Osteoblast (primary cell): Measurements from ENCODE around the gene CARNS1. TPM values are rescaled to one million over a fixed set of nuclear protein-coding genes. Genes with fewer than 3 reads are reported as not detected.

Experiments
- DNase-seq: peaks from one replicate; pipeline ENCODE4 v3.0.0; 2011; ENCODE audit warnings: low spot score, mixed read lengths; ENCODE audit not compliant: insufficient read length; ENCODE audit errors: missing footprints
- H2AFZ ChIP-seq: 2 replicates; pipeline ENCODE4 v1.6.0; 2011; ENCODE audit warnings: mild to moderate bottlenecking, low read length
- H3K27ac ChIP-seq: 2 replicates; pipeline ENCODE4 v1.5.1; 2011; ENCODE audit warnings: mild to moderate bottlenecking, low read depth, low read length, moderate library complexity
- H3K27me3 ChIP-seq: 2 replicates; pipeline ENCODE4 v1.6.0; 2012; ENCODE audit warnings: mild to moderate bottlenecking, control low read depth, inconsistent platforms, low read length, moderate library complexity; ENCODE audit not compliant: insufficient read depth
- H3K36me3 ChIP-seq: 2 replicates; pipeline ENCODE4 v1.5.1; 2011; ENCODE audit warnings: mild to moderate bottlenecking, low read length, control low read depth, moderate library complexity; ENCODE audit not compliant: insufficient read depth
- H3K4me1 ChIP-seq: 2 replicates; pipeline ENCODE4 v1.5.1; 2011; ENCODE audit warnings: mild to moderate bottlenecking, low read length, control low read depth, moderate library complexity; ENCODE audit not compliant: insufficient read depth
- H3K4me2 ChIP-seq: 2 replicates; pipeline ENCODE4 v1.6.0; 2011; ENCODE audit warnings: mild to moderate bottlenecking, low read length; ENCODE audit not compliant: insufficient read depth
- H3K4me3 ChIP-seq: fragments of 200-600 bp; sonication (generic); 3 replicates; pipeline ENCODE4 v1.5.1; 2012; ENCODE audit warnings: mild to moderate bottlenecking, low read length, inconsistent platforms; ENCODE audit not compliant: insufficient read depth
- H3K79me2 ChIP-seq: 2 replicates; pipeline ENCODE4 v1.6.0; 2012; ENCODE audit warnings: mild to moderate bottlenecking, low read length, control low read depth, inconsistent platforms; ENCODE audit not compliant: insufficient read depth
- H3K9me3 ChIP-seq: 2 replicates; pipeline ENCODE4 v1.5.1; 2011; ENCODE audit warnings: low read depth, low read length, control low read depth
- H4K20me1 ChIP-seq: 2 replicates; pipeline ENCODE4 v1.6.0; 2012; ENCODE audit warnings: mild to moderate bottlenecking, low read length, control low read depth; ENCODE audit not compliant: insufficient read depth
- CTCF ChIP-seq: IDR thresholded peaks from 2 replicates; pipeline ENCODE4 v1.5.1; 2011; ENCODE audit warnings: mild to moderate bottlenecking, low read depth, low read length, moderate library complexity; ENCODE audit errors: extremely low read depth
- total RNA-seq: library from RNA; depleted of rRNA; stranded (reverse); fragments of >200 nt; gene quantifications from 2 replicates; pipeline ENCODE4 v1.2.3, GENCODE V29; 2012

Gene CARNS1
- total RNA-seq, 1 donor: under 0.01 TPM

DNA sequence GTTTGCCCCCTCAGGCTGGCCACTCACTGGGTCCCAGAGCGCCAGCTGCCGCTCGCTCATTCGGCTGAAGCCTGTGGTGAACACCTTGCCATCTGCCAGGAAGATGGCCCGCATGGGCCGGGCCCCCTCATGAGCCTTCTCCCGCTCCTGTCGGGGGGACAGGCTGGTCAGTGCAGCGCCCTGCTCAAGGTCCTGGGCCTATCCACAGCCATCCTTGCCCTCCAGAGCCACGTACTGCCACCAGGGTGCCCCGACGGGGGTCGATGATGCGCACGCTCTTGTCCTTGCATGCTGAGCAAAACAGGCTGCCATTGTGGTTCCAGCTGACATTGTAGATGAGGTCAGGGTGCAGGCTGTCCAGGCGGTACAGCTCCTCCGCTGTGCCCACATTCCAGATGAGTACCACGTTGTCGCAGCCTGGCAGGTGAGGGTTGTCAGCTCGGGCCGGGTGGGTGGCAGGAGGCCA is 25.7 kb downstream of the CARNS1 start:
- Histone ChIP-seq H3K9me3 (no peaks in the 10 kb centered on the region), H3K4me3 (no peak overlapping the region), H3K36me3 (peaks cover 13% of the 10 kb centered on the region), H3K27ac (no peak overlapping the region), H3K27me3 (no peaks in the 10 kb centered on the region), H4K20me1 (peaks cover 10% of the 10 kb centered on the region), H3K79me2 (peaks cover 18% of the 10 kb centered on the region), H3K4me2 (no peak overlapping the region), H2AFZ (no peak overlapping the region), H3K4me1 (peaks cover 7% of the 10 kb centered on the region)
- no peak for TF ChIP-seq CTCF
- no peak for DNase-seq

- no peak for TF ChIP-seq CTCF
These were observed 26.4 kb downstream of the CARNS1 start for GRCh38 chr11:67441731-67442351.

GRCh38 chr11:67442504-67443404 is 27.3 kb downstream of the CARNS1 start:
- Histone ChIP-seq H4K20me1 (peaks cover 10% of the 10 kb centered on the region), H2AFZ (no peak overlapping the region), H3K4me1 (peaks cover 7% of the 10 kb centered on the region), H3K4me3 (peak overlapping the region; percentile 92), H3K9me3 (no peaks in the 10 kb centered on the region), H3K36me3 (peaks cover 13% of the 10 kb centered on the region), H3K27me3 (no peaks in the 10 kb centered on the region), H3K27ac (peak overlapping the region; percentile 65), H3K79me2 (peaks cover 18% of the 10 kb centered on the region), H3K4me2 (peak overlapping the region; percentile 86)
- DNase-seq: peak; percentile 96
- no peak for TF ChIP-seq CTCF

More at GRCh38 chr11:67441731-67442351, 26.4 kb downstream of the CARNS1 start:
- Histone ChIP-seq H2AFZ (no peak overlapping the region), H3K27me3 (no peaks in the 10 kb centered on the region), H3K27ac (no peak overlapping the region), H3K4me1 (peaks cover 7% of the 10 kb centered on the region), H3K79me2 (peaks cover 18% of the 10 kb centered on the region), H3K4me3 (peak overlapping the region; percentile 92), H3K4me2 (peak overlapping the region; percentile 86), H4K20me1 (peaks cover 10% of the 10 kb centered on the region), H3K9me3 (no peaks in the 10 kb centered on the region), H3K36me3 (peaks cover 13% of the 10 kb centered on the region)
- DNase-seq: peak; percentile 89

DNA sequence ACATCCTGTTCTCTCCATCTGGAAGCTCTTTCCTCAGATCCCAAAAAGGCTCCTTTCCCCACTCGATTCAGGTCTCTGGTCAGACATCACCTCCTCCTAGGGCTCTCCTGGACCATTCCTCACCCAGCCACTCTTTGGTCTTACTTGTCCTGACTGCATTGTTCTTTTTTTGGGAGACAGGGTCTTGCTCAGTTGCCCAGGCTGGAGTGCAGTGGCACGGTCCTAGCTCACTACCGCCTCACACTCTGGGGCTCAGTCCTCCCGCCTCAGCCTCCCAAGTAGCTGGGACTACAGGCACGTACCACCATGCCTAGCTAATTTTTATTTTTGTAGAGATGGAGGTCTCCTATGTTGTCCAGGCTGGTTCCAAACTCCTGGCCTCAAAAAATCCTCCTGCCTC is 30.0 kb downstream of the CARNS1 start:
- H3K36me3 ChIP-seq: peaks cover 6% of the 10 kb centered on the region
- no peak for TF ChIP-seq CTCF
- H3K9me3 ChIP-seq: no peaks in the 10 kb centered on the region
- peaks cover 6% of the 10 kb centered on the region for H4K20me1 ChIP-seq
- H3K27me3 ChIP-seq: peaks cover 3% of the 10 kb centered on the region
- H3K4me1 ChIP-seq: peaks cover 7% of the 10 kb centered on the region
- H3K4me3 ChIP-seq: no peak overlapping the region
- H3K4me2 ChIP-seq: no peak overlapping the region
- no peak for DNase-seq
- H3K79me2 ChIP-seq: peaks cover 18% of the 10 kb centered on the region
- no peak overlapping the region for H2AFZ ChIP-seq
- H3K27ac ChIP-seq: no peak overlapping the region
